Measurements from ENCODE around the gene RCOR1.

DNA sequence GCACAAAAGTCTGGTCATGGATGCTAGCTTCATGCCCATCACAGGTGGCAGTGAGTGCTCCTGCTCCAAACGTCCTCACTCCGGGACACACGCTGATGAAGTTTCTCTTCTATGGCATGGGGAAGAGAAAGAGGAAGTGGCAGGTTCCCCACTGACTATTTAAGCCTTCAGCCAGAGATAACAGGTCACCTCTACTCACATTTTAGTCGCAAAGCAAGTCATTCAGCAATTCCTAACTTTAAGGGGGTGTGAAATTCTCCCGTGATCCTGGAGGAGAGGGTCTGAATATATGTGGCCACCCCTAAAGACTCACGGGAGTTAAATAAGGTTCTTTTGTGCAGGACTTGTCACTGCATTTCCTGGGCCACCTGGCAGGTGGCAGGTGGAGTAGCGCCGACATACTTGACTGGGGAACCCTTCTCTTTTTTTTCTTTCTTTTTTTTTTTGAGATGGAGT is 18.8 kb upstream of the RCOR1 start:
- TF ChIP-seq CTCF (IDR thresholded peaks at IDR 0.05) (no peak), ZFX (IDR thresholded peaks at IDR 0.05; ENCODE audit: borderline replicate concordance) (no peak)
